ACC112 (cell line): ENCODE data around the gene KLHDC9.
A peak's percentile ranks its signal among the peaks of the same experiment; 100 is the strongest.
"Not testable (repeated sequence)": the region's sequence is repeated elsewhere in the genome, so short reads cannot be mapped to it uniquely, and the experiment has no call there.

ENCODE experiments used
- H2AFZ ChIP-seq: fragments of 200-600 bp; sonication (generic); one replicate; pipeline ENCODE4 v1.6.0; 2017; ENCODE audit warnings: antibody characterized with exemption, low read length; ENCODE audit not compliant: unreplicated experiment
- H3K27ac ChIP-seq: fragments of 200-600 bp; sonication (generic); 2 replicates; pipeline ENCODE4 v1.5.1; 2014; ENCODE audit warnings: low read depth, mild to moderate bottlenecking, antibody characterized with exemption, low read length, moderate library complexity
- H3K27me3 ChIP-seq: fragments of 200-600 bp; sonication (generic); 2 replicates; pipeline ENCODE4 v1.6.1; 2014; ENCODE audit warnings: mild to moderate bottlenecking, antibody characterized with exemption, low read length, moderate library complexity, mixed read lengths; ENCODE audit not compliant: insufficient read depth
- H3K36me3 ChIP-seq: fragments of 200-600 bp; sonication (generic); 2 replicates; pipeline ENCODE4 v1.6.1; 2016; ENCODE audit warnings: mild to moderate bottlenecking, antibody characterized with exemption, low read length, moderate library complexity, mixed read lengths; ENCODE audit not compliant: insufficient read depth
- H3K4me1 ChIP-seq: fragments of 200-600 bp; sonication (generic); one replicate; pipeline ENCODE4 v1.6.1; 2016; ENCODE audit warnings: low read length, mixed read lengths; ENCODE audit not compliant: insufficient read depth, unreplicated experiment, control insufficient read depth
- H3K4me3 ChIP-seq: fragments of 200-600 bp; sonication (generic); 2 replicates; pipeline ENCODE4 v1.5.1; 2014; ENCODE audit warnings: mild to moderate bottlenecking, low read depth, low read length
- H3K79me2 ChIP-seq: fragments of 200-600 bp; sonication (generic); one replicate; pipeline ENCODE4 v1.6.0; 2016; ENCODE audit warnings: low read length; ENCODE audit not compliant: control insufficient read depth, unreplicated experiment, insufficient read depth

KLHDC9 gene, protein sequence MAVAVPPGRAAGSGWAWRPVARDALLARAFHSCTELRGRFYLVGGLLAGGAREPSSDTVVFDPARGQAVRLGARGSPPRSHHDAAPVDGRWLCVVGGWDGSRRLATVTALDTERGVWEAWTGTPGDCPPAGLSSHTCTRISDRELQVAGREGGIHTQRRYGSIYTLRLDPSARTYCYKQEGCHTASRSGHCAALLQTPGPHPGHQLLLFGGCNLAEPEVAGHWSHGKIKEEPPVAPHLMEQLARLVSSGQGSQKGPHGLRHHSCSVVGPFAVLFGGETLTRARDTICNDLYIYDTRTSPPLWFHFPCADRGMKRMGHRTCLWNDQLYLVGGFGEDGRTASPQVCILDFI

DNA sequence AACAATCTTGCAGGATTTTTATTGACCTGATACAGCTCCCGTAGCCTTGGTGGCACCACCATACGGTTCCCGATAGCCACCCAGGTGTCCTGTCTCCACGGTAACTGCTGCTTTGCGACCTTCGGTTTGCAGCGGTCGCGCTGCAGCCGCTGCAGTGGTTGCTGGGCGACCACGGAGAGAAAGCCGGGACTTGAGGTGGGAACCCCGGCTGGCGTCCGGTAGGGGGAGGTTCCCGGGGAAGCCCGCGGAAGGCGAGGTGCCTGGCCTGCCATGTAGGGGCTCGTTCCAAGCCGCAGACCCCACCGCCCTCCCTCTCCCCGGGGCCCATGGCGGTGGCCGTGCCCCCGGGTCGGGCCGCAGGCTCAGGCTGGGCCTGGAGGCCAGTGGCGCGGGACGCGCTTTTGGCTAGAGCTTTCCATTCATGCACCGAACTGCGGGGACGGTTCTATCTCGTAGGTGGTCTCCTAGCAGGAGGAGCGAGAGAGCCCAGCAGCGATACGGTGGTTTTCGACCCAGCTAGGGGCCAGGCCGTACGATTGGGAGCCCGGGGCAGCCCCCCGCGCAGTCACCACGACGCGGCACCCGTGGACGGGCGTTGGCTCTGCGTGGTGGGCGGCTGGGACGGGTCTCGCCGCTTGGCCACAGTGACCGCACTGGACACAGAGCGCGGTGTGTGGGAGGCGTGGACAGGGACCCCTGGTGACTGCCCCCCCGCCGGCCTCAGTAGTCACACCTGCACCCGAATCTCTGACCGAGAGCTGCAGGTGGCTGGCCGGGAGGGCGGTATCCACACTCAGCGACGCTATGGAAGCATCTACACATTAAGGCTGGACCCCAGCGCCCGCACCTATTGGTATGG lies at the start of gene KLHDC9:
Gene KLHDC9 (plus strand): TSS at position 152 of the 859 bp plus-strand sequence. CDS start 175 bp downstream, at position 327.
- peak within 1 kb of the TSS; percentile 47 for H2AFZ ChIP-seq
- H3K27ac ChIP-seq: no peak within 1 kb of the TSS
- H3K79me2 ChIP-seq: no peaks in the 10 kb centered on the region
- peaks cover 4% of the 10 kb centered on the region for H3K4me1 ChIP-seq
- H3K36me3 ChIP-seq: no peaks in the 10 kb centered on the region
- no peaks in the 10 kb centered on the region for H3K27me3 ChIP-seq
- peak within 1 kb of the TSS; percentile 75 for H3K4me3 ChIP-seq

DNA sequence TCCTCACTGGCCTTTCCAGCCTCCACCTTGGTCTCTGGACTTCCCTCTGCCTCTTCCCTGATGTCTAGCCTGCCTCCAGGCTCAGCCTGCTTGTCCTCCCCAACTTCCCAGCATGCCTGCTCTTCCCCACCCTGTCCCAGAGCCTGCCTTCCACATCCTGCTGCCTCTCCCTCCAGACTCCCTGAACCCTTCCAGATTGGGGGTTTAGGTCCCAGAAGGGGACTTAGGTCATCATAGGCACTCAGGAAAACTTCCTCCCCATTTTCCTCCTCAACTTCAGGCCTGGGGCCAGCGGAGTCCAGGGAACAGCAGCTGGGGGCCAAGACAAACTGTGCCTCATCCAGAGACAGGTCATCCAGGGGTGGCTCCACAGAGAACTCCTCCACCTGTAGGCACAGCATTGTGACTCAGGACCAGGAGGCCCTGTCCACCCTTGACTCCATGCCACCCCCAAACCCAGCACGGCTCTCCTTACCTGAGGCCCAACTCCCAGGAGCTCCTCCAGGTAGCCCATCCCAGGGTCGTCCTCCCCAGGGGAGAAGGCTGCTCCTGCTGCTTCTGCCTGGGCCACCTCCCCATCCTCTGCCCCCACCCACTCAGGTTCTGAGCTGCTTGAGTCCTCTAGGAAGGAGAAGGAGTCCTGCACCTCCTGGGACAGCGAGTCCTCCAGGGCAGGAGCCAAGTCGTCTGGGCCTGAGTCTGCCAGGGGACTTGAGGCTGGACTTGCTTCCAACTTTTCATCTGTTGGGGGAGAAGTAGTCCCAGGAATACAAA lies 49.0 kb upstream of the KLHDC9 start:
- H3K36me3 ChIP-seq: no peaks in the 10 kb centered on the region

DNA sequence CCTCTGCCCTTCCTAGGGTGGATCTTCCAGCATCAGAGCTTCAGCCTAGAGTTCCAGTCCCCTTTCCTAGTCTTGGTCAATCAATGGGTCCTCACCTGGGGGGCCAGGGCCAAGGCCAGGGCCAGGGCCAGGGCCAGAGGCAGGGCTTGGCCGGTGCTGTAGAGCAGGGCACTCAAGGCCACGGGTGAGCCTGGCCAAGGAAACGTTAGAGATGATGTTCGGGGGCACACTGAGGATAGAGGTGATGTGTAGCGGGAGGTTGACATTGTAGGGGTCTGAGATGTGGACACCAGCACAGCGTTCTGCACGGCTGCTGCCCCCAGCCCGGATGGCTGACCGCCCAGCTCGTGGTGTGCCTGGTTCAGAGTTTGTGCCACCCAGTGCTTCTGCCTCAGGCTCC lies 46.9 kb upstream of the KLHDC9 start:
- Histone ChIP-seq H2AFZ (no peak overlapping the region), H3K4me1 (peaks cover 8% of the 10 kb centered on the region), H3K27me3 (no peaks in the 10 kb centered on the region), H3K4me3 (no peak overlapping the region), H3K79me2 (no peaks in the 10 kb centered on the region), H3K36me3 (no peaks in the 10 kb centered on the region), H3K27ac (no peak overlapping the region)

More for the DNA sequence above, 49.0 kb upstream of the KLHDC9 start:
- H3K4me1 ChIP-seq: peaks cover 11% of the 10 kb centered on the region
- H3K27ac ChIP-seq: no peak overlapping the region
- H3K79me2 ChIP-seq: peaks cover 6% of the 10 kb centered on the region
- no peak overlapping the region for H2AFZ ChIP-seq
- H3K27me3 ChIP-seq: no peaks in the 10 kb centered on the region
- no peak overlapping the region for H3K4me3 ChIP-seq

DNA sequence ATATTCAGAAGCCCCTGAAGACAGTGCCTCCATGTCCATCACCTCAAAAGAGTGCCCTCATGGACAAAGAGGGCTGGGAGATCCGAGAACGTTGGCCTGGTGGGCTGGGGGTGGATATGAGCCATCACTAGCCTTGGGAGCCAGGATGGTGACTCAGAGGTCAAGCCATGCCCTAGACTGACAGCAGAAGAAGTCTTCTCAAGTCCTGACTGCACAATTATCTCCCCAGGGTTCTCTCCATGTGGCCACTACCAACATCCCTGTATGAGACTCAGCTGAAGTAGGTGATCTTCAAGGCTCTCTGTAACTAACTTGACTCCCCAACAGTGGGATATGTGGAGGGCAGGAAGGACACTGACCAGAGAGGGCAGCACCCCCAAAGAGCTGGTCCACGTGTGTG lies 45.3 kb upstream of the KLHDC9 start:
- peaks cover 3% of the 10 kb centered on the region for H3K4me1 ChIP-seq
- no peaks in the 10 kb centered on the region for H3K36me3 ChIP-seq
- H3K27ac ChIP-seq: no peak overlapping the region
- no peak overlapping the region for H2AFZ ChIP-seq
- H3K4me3 ChIP-seq: no peak overlapping the region
- no peaks in the 10 kb centered on the region for H3K79me2 ChIP-seq
- H3K27me3 ChIP-seq: no peaks in the 10 kb centered on the region

DNA sequence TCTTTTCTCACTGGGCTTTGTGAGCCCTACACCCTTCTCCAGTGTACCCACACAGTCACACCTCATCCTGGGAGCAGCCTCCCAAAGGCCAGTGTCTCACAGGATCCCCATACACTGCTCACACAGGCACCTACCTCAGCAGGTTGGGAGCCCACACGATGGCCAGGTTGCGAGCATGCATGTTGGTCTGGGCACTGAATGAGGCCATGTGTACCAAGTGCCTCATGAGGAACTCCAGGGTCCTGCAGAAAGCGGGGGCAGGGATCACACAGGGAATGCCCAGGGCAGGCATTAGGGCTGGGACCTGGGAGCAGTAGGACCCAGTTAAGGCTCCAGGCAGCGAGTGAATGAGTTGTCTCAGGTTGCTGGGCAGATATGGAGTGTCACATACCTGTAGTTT lies 43.9 kb upstream of the KLHDC9 start:
- H3K79me2 ChIP-seq: no peaks in the 10 kb centered on the region
- no peaks in the 10 kb centered on the region for H3K36me3 ChIP-seq
- no peak overlapping the region for H3K27ac ChIP-seq
- H2AFZ ChIP-seq: no peak overlapping the region
- no peak overlapping the region for H3K4me3 ChIP-seq
- no peaks in the 10 kb centered on the region for H3K27me3 ChIP-seq
- peaks cover 3% of the 10 kb centered on the region for H3K4me1 ChIP-seq

DNA sequence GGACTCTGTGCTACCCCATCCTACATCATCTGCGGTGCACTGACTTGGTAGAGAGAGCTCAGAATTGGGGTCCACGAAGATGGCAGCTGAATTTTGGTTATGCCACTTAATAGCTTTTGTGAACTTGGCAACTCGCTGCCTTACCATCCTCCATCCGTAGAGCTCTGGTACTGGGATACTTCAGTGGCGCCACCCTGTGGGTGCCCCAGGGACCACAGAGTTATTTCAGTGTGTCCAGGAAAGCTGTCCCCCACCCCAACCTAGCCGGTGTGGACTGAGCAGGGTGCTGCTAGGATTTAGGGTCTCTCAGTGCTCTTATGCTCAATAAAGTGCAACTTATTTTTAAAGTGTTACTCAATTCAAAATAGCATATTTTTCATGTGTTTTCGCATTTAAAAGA lies 43.4 kb upstream of the KLHDC9 start:
- Histone ChIP-seq H3K4me1 (peaks cover 3% of the 10 kb centered on the region), H3K4me3 (no peak overlapping the region), H3K27me3 (no peaks in the 10 kb centered on the region), H3K36me3 (no peaks in the 10 kb centered on the region), H3K27ac (no peak overlapping the region), H2AFZ (no peak overlapping the region), H3K79me2 (no peaks in the 10 kb centered on the region)

DNA sequence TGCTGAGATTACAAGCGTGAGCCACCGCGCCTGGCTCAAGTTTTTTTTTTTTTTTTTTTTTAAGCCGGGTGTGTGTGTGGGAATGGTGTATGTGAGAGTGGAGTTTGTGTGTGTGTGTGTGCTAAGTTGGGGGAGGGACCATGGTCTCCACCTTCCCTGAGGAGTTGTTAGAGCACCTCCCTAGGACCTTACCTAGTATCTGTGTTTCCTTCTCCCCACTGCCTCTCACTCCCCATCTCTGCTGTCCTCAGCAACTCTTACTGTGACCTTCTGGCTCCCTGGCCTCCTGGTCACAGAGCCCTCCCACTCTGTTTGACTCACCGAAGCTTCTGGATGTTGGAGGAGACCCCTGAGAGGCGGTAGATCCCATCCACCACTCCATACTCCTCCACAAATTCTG lies 38.9 kb upstream of the KLHDC9 start:
- 0 out of 2 replicates have a peak, but pooled peaks cover 3% of the 10 kb centered on the region for H3K27me3 ChIP-seq

DNA sequence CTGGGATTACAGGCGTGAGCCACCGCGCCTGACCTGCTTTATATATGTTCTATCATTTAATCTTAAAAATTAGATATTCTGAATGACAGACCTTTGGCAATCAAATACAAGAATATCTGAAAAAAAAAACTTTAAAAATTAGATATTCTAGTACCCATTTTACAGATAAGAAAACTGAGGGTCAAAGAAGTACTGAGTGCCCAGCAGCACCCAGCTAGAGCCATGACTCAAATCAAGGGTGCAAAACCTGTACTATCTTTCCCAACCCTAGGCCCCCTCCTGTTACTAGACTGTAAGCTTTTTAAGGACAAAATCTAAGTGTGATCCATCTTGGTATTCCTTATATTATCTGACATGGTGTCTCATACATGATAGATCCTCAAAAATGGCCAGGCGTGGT lies 36.7 kb upstream of the KLHDC9 start:
- no peaks in the 10 kb centered on the region for H3K36me3 ChIP-seq
- no peak overlapping the region for H2AFZ ChIP-seq
- H3K79me2 ChIP-seq: no peaks in the 10 kb centered on the region
- no peaks in the 10 kb centered on the region for H3K4me1 ChIP-seq
- H3K4me3 ChIP-seq: no peak overlapping the region
- 0 out of 2 replicates have a peak, but pooled peaks cover 3% of the 10 kb centered on the region for H3K27me3 ChIP-seq
- H3K27ac ChIP-seq: no peak overlapping the region

More for the DNA sequence above, 38.9 kb upstream of the KLHDC9 start:
- H3K79me2 ChIP-seq: no peaks in the 10 kb centered on the region
- no peak overlapping the region for H3K27ac ChIP-seq
- no peak overlapping the region for H3K4me3 ChIP-seq
- H2AFZ ChIP-seq: no peak overlapping the region
- H3K4me1 ChIP-seq: no peaks in the 10 kb centered on the region
- no peaks in the 10 kb centered on the region for H3K36me3 ChIP-seq

DNA sequence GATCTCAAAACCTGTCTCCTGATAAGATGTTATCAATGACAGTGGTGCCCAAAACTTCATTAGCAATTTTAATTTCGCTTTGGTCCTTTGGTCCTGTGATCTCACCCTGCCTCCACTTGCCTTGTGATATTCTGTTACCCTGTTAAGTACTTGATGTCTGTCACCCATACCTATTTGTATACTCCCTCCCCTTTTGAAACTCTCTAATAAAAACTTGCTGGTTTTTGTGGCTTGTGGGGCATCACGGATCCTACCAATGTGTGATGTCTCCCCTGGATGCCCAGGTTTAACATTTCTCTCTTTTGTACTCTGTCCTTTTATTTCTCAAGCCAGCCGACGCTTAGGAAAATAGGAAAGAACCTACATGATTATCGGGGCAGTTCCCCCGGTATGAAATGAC lies 34.2 kb upstream of the KLHDC9 start:
- H2AFZ ChIP-seq, H3K4me3 ChIP-seq, H3K4me1 ChIP-seq, H3K36me3 ChIP-seq, H3K27me3 ChIP-seq, H3K27ac ChIP-seq, H3K79me2 ChIP-seq: not testable (repeated sequence)

DNA sequence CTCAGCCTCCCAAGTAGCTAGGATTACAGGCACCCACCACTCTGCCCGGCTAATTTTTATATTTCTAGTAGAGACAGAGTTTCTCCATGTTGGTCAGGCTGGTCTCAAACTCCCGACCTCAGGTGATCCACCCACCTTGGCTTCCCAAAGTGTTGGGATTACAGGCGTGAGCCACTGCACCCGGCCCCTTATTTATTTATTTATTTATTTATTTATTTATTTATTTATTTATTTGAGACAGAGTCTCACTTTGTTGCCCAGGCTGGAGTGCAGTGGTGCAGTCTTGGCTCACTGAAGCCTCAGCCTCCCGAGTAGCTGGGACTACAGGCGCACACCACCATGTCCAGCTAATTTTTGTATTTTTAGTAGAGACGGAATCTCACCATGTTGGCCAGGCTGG lies 32.5 kb upstream of the KLHDC9 start:
- not testable (repeated sequence) for H2AFZ ChIP-seq, H3K4me1 ChIP-seq, H3K27ac ChIP-seq, H3K27me3 ChIP-seq, H3K4me3 ChIP-seq, H3K36me3 ChIP-seq, H3K79me2 ChIP-seq
